T-cell (primary cell): Measurements from ENCODE around the gene SPOPL. TPM values are rescaled to one million over a fixed set of nuclear protein-coding genes. Genes with fewer than 3 reads are reported as not detected.

ENCODE experiments used
- ATAC-seq, 4 experiments: fragments of 200-7000 bp in 3 of 4; fragments of 150-1000 bp in 1 of 4; cut with Tn5 transposase; replicated peaks in 1 of 4; 1 replicate in 3 of 4; 2 replicates in 1 of 4; pipeline ENCODE4 v1.10.0; 2021; ENCODE audit warnings: moderate library complexity in 3 of 4, mild to moderate bottlenecking in 2 of 4, moderate number of reproducible peaks in 1 of 4
- CTCF ChIA-PET, 2 donors: fragments of 300-600 bp; sonication (Branson Sonifier 250); formaldehyde crosslinking; loops; one replicate each; lab custom pipeline; 2022; ENCODE audit warnings: antibody characterized with exemption in 2 of 2; lab: Charles Lee
- POLR2A ChIA-PET, 2 donors: fragments of 300-600 bp; sonication (Branson Sonifier 250); formaldehyde crosslinking; loops; one replicate each; lab custom pipeline; 2022; ENCODE audit warnings: antibody characterized with exemption in 2 of 2; lab: Charles Lee
- DNase-seq, 35 experiments: peaks; one replicate each; pipeline versions ENCODE4 v3.0.0 to v3.0.0-alpha.2; 2013 to 2023
- H3K27ac ChIP-seq: one replicate; pipeline ENCODE4 v1.5.1; 2013; ENCODE audit warnings: low read length
- H3K27me3 ChIP-seq, 2 experiments: replicated peaks in 1 of 2; 1 replicate in 1 of 2; 2 replicates in 1 of 2; pipeline versions ENCODE4 v1.6.1 to v1.7.0; 2013; ENCODE audit warnings: low read length in 1 of 2, mixed read lengths in 1 of 2; ENCODE audit not compliant: control insufficient read depth in 2 of 2, insufficient read depth in 2 of 2; ENCODE audit errors: extremely low read depth in 1 of 2
- H3K36me3 ChIP-seq, 2 donors: 1 replicate in 1 of 2; 2 replicates in 1 of 2; pipeline versions ENCODE4 v1.6.1 to v1.7.0; 2013; ENCODE audit warnings: low read length in 1 of 2; ENCODE audit not compliant: control insufficient read depth in 2 of 2, insufficient read depth in 1 of 2; ENCODE audit errors: extremely low read depth in 1 of 2
- H3K4me1 ChIP-seq, 2 experiments: 1 replicate in 1 of 2; 2 replicates in 1 of 2; pipeline versions ENCODE4 v1.6.1 to v1.7.0; 2013; ENCODE audit warnings: low read length in 2 of 2, mixed read lengths in 1 of 2; ENCODE audit not compliant: insufficient read depth in 2 of 2, control insufficient read depth in 1 of 2; ENCODE audit errors: extremely low read depth in 1 of 2
- H3K4me3 ChIP-seq, 2 donors: 1 replicate in 1 of 2; 2 replicates in 1 of 2; pipeline versions ENCODE4 v1.5.1 to v1.7.0; 2013; ENCODE audit warnings: mild to moderate bottlenecking in 2 of 2, low read length in 1 of 2, moderate library complexity in 1 of 2; ENCODE audit not compliant: control insufficient read depth in 1 of 2; ENCODE audit errors: extremely low read depth in 1 of 2
- H3K9me3 ChIP-seq: 2 replicates; pipeline ENCODE4 v1.7.0; 2013
- H3K27ac Mint-ChIP-seq, 2 donors: one replicate each; pipeline ENCODE4 v1.8.0; 2020 to 2021; ENCODE audit warnings: mild to moderate bottlenecking in 2 of 2, mixed read lengths in 2 of 2
- H3K27me3 Mint-ChIP-seq, 2 donors: one replicate each; pipeline ENCODE4 v1.8.0; 2021 to 2022; ENCODE audit warnings: mixed read lengths in 2 of 2
- H3K36me3 Mint-ChIP-seq: one replicate; pipeline ENCODE4 v1.8.0; 2021; ENCODE audit warnings: mixed read lengths
- H3K4me1 Mint-ChIP-seq, 3 donors: one replicate each; pipeline ENCODE4 v1.8.0; 2020 to 2022; ENCODE audit warnings: mixed read lengths in 3 of 3, mild to moderate bottlenecking in 1 of 3
- H3K4me3 Mint-ChIP-seq, 3 donors: one replicate each; pipeline ENCODE4 v1.8.0; 2020 to 2022; ENCODE audit warnings: mild to moderate bottlenecking in 3 of 3, mixed read lengths in 3 of 3, moderate library complexity in 3 of 3
- H3K9me3 Mint-ChIP-seq, 3 donors: one replicate each; pipeline ENCODE4 v1.8.0; 2020 to 2022; ENCODE audit warnings: mixed read lengths in 3 of 3
- WGBS: methylation state at CpG from one replicate; pipeline ENCODE4 v1.1.5; 2013; ENCODE audit warnings: missing lambda C conversion rate; ENCODE audit not compliant: insufficient coverage; 5-methylcytosine and 5-hydroxymethylcytosine counted together
- total RNA-seq, 35 experiments: library from RNA in 6 of 35; stranded (reverse) in 6 of 35; fragments of 120-200 nt in 1 of 35; gene quantifications; one replicate each; pipeline versions ENCODE4 v1.2.1 to v1.2.4 and lab custom pipeline; 2013 to 2026

Gene SPOPL
- total RNA-seq, 5 donors from 2014 or later (not counting 1 experiment from before 2014, with no cell fraction given) = 10.4 to 22.0 (median 11.8) TPM

GRCh38 chr2:138621139-138621538, 119.6 kb downstream of the SPOPL start:
- WGBS = 100% methylated on average over 3 of the region's 3 CpGs
- no peak for DNase-seq
- no peak overlapping the region for H3K4me3 ChIP-seq
- no peaks in the 10 kb centered on the region for H3K36me3 ChIP-seq
- ChIA-PET POLR2A (no interaction called here), CTCF (no interaction called here)
- no peak overlapping the region for H3K27ac ChIP-seq
- no peaks in the 10 kb centered on the region for H3K36me3 Mint-ChIP-seq
- H3K4me1 Mint-ChIP-seq = no peaks in the 10 kb centered on the region
- no peaks in the 10 kb centered on the region for H3K4me1 ChIP-seq
- H3K27me3 ChIP-seq = no peaks in the 10 kb centered on the region
- ATAC-seq = no peak
- no peaks in the 10 kb centered on the region for H3K9me3 ChIP-seq
- peaks cover 16% of the 10 kb centered on the region in 2 donors for H3K27me3 Mint-ChIP-seq
- H3K27ac Mint-ChIP-seq = no peak overlapping the region
- H3K4me3 Mint-ChIP-seq = no peak overlapping the region
- H3K9me3 Mint-ChIP-seq = no peaks in the 10 kb centered on the region

GRCh38 chr2:138622613-138623012, 121.0 kb downstream of the SPOPL start:
- Mint-ChIP-seq H3K27ac (no peak overlapping the region), H3K9me3 (no peaks in the 10 kb centered on the region), H3K27me3 (peaks cover 14 to 22% of the 10 kb centered on the region in 2 donors), H3K36me3 (no peaks in the 10 kb centered on the region), H3K4me1 (no peaks in the 10 kb centered on the region), H3K4me3 (no peak overlapping the region)
- H3K27me3 ChIP-seq = no peaks in the 10 kb centered on the region
- CTCF ChIA-PET = no interaction called here
- DNase-seq (no peak), ATAC-seq (no peak)
- POLR2A ChIA-PET = no interaction called here
- H3K36me3 ChIP-seq = no peaks in the 10 kb centered on the region
- H3K4me1 ChIP-seq = no peaks in the 10 kb centered on the region
- no peak overlapping the region for H3K27ac ChIP-seq
- no peaks in the 10 kb centered on the region for H3K9me3 ChIP-seq
- H3K4me3 ChIP-seq = no peak overlapping the region
- WGBS = 10% methylated on average over 2 of the region's 3 CpGs
